GM13977 (cell line): ENCODE data around the gene FANCC.

Experiments used
- DNase-seq: peaks from one replicate; pipeline ENCODE4 v3.0.0; 2012; ENCODE audit warnings: low spot score
- CTCF ChIP-seq: IDR thresholded peaks from 2 replicates; pipeline ENCODE4 v1.5.1; 2012; ENCODE audit warnings: mild to moderate bottlenecking, control low read depth; ENCODE audit not compliant: insufficient read depth; ENCODE audit errors: extremely low read depth, missing control alignments
- in situ Hi-C: fragments of 300-500 bp; cut with MboI; formaldehyde crosslinking; loops from one replicate; pipeline ENCODE4 v1.12.0; 2022; ENCODE audit warnings: low sequenced_read_pairs, low pct_unique_long_range_greater_than_20kb, mixed read lengths, inconsistent platforms; ENCODE audit not compliant: unreplicated experiment

Gene FANCC

DNA sequence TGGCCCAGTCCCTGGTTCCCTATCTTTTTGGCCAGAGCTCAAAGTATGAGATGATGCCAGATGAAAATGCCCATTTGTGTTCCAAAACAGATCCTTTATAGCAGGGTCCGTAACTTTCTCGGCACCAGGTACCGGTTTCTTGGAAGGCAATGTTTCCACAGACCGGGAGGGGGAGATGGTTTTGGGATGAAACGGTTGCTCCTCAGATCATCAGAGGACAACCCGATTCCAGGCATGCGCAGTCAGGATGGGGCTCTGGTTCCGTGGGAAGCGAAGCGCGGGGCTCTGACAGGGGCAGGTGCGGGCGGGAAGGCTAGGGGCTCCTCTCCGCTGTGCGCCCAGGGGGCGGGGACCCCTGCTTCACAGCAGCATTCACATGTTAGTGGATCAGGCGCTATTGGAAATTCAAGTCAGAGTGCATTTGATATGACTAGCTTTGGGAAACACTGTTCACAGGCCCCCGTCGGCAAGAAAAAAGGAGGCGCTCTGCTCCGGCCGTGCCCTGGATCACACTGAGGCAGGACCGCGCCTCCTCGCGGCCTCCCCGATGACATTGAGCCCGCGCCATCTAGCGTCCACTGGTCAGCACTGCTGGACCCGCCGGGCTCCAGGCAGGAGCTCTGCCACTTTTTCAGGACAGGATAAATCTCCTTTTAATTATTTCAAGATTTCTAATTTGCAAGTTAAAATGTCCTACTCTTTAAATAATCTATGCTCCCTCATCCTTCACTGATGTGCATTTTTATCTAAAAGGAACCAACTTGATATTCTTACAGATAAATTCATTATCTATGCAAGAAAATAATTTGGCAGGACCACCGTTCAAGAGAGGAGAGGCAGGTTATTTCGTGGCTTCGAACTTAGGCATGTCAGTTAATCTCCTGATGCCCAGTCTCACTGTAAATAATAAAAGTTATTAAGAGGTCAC lies 190.0 kb downstream of the FANCC start:
- in situ Hi-C loops: loop anchor here (5.0 kb wide), 1 partner anchor 445 kb away; no protein-coding TSS in a partner anchor
- DNase-seq: peak; percentile 82
- peak; percentile 99 for TF ChIP-seq CTCF

DNA sequence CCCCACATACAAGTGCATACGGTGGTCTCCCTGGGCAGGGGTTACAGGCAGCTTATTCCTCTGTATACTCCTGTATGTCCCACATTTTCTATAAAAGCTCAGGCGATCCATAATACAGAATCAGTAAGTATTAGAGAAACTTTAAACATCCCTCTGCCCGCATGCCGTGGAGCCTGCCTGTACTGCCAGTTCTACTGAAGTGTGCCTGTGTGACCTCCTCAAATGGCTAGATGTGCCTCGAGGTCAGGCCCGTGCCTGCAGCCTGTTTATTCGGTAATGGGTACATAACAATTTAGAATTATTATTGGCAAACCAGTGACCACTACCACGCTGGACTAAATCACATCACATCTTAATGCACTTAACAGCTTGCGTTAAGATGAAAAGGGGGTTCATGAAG lies 190.8 kb downstream of the FANCC start:
- in situ Hi-C loops: loop anchor here (5.0 kb wide), 1 partner anchor 444 kb away; no protein-coding TSS in a partner anchor
- TF ChIP-seq CTCF: no peak
- DNase-seq: no peak

- DNase-seq: no peak
- in situ Hi-C loops: loop anchor here (5.0 kb wide), 1 partner anchor 443 kb away; no protein-coding TSS in a partner anchor
- no peak for TF ChIP-seq CTCF
These were observed 191.9 kb downstream of the FANCC start for GRCh38 chr9:95125652-95126051.

DNA sequence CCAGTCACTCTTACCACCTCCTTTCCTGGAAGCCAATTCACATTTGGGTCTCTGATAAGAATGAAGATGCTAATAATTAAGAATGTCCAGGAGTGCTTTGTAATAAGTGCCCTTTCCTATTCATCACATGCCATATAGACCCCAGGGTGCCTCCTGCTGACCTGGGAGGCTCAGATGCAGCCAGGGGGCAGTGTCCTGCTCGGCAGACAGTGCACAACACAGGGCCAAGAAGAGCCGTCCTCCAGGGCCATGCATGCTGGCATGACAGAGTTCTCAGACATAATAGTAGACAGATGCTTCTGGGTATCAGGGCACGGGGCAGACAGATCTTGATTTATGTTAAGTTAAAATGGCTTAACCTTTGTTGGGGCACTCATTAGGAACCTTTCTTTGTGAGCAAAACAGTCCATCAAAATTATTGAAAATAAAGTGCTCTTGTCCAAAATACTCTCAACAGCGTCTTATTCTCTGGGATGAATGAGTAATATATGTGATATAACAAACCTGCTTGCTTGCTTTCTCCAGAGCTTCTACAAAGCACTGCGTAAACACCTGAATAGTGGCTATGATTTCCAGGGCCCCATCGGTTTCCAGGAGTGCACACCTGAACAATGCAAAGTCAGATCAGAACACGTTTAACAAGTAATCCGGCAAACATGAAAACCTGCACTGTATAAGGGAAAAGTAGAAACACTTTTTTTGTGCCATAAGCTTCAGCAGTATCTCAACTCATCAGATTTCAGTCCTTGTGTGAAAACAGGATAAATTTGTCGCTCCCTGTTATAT lies 192.7 kb downstream of the FANCC start:
- no peak for DNase-seq
- TF ChIP-seq CTCF: peak; percentile 8
- in situ Hi-C loops: loop anchor here (5.0 kb wide), 1 partner anchor 442 kb away; no protein-coding TSS in a partner anchor

- in situ Hi-C loops: no loop called here
- TF ChIP-seq CTCF: no peak
- DNase-seq: no peak
These were observed 196.6 kb downstream of the FANCC start for GRCh38 chr9:95120781-95121370.

GRCh38 chr9:95118596-95118995 lies 198.9 kb downstream of the FANCC start:
- in situ Hi-C loops: loop anchor here (10.0 kb wide), 1 partner anchor 334 kb away; no protein-coding TSS in a partner anchor
- no peak for TF ChIP-seq CTCF
- no peak for DNase-seq
